Testis (tissue), 2 donors: ENCODE results near the gene ZFP36L1.

Source experiments
- CTCF ChIP-seq, 3 experiments: fragments of 450-650 bp in 2 of 3; fragments of 200-600 bp in 1 of 3; sonication (generic) in 1 of 3; IDR thresholded peaks; one replicate each; pipeline ENCODE4 v1.5.1; 2016 to 2019; ENCODE audit warnings: antibody characterized with exemption in 3 of 3, mild to moderate bottlenecking in 2 of 3, moderate library complexity in 1 of 3
- POLR2A ChIP-seq: fragments of 450-650 bp; IDR thresholded peaks from one replicate; pipeline ENCODE4 v1.6.1; 2017; ENCODE audit warnings: antibody characterized with exemption, mild to moderate bottlenecking, moderate library complexity

GRCh38 chr14:68759017-68759560 lies 33.8 kb downstream of the ZFP36L1 start:
- TF ChIP-seq CTCF (IDR thresholded peaks at IDR 0.05) (no peak), POLR2A (no peak)
